Neural crest cell (in vitro differentiated cells): Measurements from ENCODE around the gene FAM151B. TPM values are rescaled to one million over a fixed set of nuclear protein-coding genes. Genes with fewer than 3 reads are reported as not detected.

ENCODE experiments used
- DNase-seq: peaks from one replicate; pipeline ENCODE4 v3.0.0; 2021; ENCODE audit warnings: low read depth, mixed read lengths, low spot score
- H3K27ac Mint-ChIP-seq: one replicate; pipeline ENCODE4 v1.8.0; 2021; ENCODE audit warnings: mild to moderate bottlenecking, mixed read lengths; ENCODE audit not compliant: unreplicated experiment
- H3K27me3 Mint-ChIP-seq: 2 replicates; pipeline ENCODE4 v1.8.0; 2021; ENCODE audit warnings: low read depth, mild to moderate bottlenecking, mixed read lengths
- H3K36me3 Mint-ChIP-seq: 2 replicates; pipeline ENCODE4 v1.8.0; 2021; ENCODE audit warnings: low read depth, mild to moderate bottlenecking, mixed read lengths
- H3K4me1 Mint-ChIP-seq: 2 replicates; pipeline ENCODE4 v1.8.0; 2021; ENCODE audit warnings: mixed read lengths
- H3K4me3 Mint-ChIP-seq: one replicate; pipeline ENCODE4 v1.8.0; 2021; ENCODE audit warnings: mild to moderate bottlenecking, mixed read lengths
- H3K9me3 Mint-ChIP-seq: 2 replicates; pipeline ENCODE4 v1.8.0; 2021; ENCODE audit warnings: mixed read lengths
- total RNA-seq: library from RNA; stranded (reverse); gene quantifications from 2 replicates; pipeline ENCODE4 v1.2.1, GENCODE V29; 2021
- TF ChIP-seq, protein P1 (sequence below): fragments of 200-600 bp; sonication (generic); conservative IDR thresholded peaks from 2 replicates; pipeline ENCODE4 v1.5.0; 2021; ENCODE audit warnings: antibody characterized with exemption, mild to moderate bottlenecking

FAM151B gene
- total RNA-seq, 1 donor from 2014 or later, result 2.0 TPM

DNA sequence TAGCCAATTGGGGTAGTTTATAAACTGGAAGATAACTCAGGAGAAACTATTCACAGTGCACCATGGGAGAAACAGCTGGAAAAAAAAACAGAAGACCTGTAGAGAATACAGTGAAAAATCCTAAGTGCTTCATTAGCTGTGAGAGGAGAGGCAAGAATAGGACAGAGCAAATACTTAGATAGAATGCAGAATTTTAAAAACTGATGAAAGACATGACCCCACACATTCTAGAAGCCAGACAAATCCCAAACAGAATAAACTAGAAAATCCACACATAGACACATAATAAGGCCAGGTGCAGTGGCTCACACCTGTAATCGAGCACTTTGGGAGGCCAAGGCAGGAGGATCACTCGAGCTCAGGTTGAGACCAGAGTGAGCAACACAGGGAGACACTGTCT is 7.5 kb upstream of the FAM151B start:
- TF ChIP-seq, protein P1, sequence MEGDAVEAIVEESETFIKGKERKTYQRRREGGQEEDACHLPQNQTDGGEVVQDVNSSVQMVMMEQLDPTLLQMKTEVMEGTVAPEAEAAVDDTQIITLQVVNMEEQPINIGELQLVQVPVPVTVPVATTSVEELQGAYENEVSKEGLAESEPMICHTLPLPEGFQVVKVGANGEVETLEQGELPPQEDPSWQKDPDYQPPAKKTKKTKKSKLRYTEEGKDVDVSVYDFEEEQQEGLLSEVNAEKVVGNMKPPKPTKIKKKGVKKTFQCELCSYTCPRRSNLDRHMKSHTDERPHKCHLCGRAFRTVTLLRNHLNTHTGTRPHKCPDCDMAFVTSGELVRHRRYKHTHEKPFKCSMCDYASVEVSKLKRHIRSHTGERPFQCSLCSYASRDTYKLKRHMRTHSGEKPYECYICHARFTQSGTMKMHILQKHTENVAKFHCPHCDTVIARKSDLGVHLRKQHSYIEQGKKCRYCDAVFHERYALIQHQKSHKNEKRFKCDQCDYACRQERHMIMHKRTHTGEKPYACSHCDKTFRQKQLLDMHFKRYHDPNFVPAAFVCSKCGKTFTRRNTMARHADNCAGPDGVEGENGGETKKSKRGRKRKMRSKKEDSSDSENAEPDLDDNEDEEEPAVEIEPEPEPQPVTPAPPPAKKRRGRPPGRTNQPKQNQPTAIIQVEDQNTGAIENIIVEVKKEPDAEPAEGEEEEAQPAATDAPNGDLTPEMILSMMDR, result no peak
- Mint-ChIP-seq H3K27ac (no peak overlapping the region), H3K36me3 (peaks cover 33% of the 10 kb centered on the region)

DNA sequence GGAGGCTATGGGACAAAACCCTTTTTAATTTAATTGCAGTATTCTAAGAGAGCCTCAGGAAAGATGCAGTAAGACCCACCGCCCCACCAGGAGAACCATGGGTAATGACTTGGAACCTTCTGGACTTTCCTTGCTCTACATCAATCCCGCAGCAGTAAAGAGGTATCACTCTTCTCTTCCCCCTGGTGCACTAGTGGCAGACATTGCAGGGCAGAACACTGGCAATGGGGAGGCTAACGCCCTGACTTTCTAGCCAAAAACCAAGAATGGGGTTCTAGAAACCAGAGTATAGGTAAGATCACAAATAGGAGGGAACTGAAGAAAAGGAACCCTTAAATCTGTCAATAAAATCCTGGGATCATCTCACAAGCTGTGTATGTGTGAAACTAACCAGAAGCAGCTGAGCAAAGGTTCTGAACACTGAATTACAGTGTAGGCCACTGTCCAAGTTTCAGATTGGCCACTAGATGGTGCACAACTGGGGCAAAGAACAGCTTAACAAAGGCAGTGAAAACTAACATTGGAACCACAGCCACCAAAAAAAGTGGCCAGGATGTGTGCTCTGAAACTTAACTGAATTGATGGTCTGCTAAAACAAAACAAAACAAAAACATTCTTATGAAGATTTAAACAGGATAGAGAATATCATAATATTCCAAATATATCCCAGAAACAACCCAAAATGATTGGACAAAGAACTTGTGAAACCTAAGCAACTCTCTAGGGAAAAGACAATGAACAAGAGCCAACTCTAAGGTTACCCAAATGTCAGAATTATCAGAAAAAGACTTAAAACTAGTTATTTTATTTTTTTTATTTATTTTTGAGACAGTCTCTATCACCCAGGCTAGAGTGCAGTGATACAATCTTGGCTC is 6.6 kb upstream of the FAM151B start:
- TF ChIP-seq, protein P1, result peak; percentile 75
- H3K27ac Mint-ChIP-seq, result no peak overlapping the region
- H3K36me3 Mint-ChIP-seq, result peaks cover 33% of the 10 kb centered on the region
- peaks cover 6% of the 10 kb centered on the region for H3K4me1 Mint-ChIP-seq
- no peaks in the 10 kb centered on the region for H3K27me3 Mint-ChIP-seq
- H3K4me3 Mint-ChIP-seq, result peak overlapping the region; percentile 35
- H3K9me3 Mint-ChIP-seq, result peaks cover 15% of the 10 kb centered on the region
- DNase-seq, result peak; percentile 8

More for the DNA sequence above, 7.5 kb upstream of the FAM151B start:
- peaks cover 15% of the 10 kb centered on the region for H3K9me3 Mint-ChIP-seq
- H3K4me3 Mint-ChIP-seq, result no peak overlapping the region
- peaks cover 5% of the 10 kb centered on the region for H3K4me1 Mint-ChIP-seq
- no peaks in the 10 kb centered on the region for H3K27me3 Mint-ChIP-seq
- DNase-seq, result no peak

DNA sequence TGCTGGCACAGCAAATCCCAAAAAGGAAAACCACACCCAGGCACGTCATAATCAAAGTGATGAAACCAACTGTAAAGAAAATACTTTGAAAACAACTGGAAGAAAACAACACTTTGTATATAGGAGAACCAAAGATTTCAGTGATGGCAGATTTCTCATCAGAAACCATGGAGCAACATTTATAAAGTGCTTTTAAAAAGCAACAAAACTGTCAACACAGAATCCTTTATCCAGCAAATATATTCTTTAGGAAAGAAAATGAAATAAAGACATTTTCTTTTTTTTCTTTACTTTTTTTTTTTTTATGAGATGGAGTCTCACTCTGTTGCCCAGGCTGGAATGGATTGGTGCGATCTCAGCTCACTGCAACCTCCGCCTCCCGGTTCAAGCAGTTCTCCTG is 5.3 kb upstream of the FAM151B start:
- Mint-ChIP-seq H3K9me3 (peaks cover 15% of the 10 kb centered on the region), H3K36me3 (peaks cover 33% of the 10 kb centered on the region), H3K4me1 (peaks cover 16% of the 10 kb centered on the region), H3K27me3 (peaks cover 5% of the 10 kb centered on the region), H3K4me3 (no peak overlapping the region), H3K27ac (no peak overlapping the region)
- no peak for DNase-seq
- TF ChIP-seq, protein P1, result no peak

DNA sequence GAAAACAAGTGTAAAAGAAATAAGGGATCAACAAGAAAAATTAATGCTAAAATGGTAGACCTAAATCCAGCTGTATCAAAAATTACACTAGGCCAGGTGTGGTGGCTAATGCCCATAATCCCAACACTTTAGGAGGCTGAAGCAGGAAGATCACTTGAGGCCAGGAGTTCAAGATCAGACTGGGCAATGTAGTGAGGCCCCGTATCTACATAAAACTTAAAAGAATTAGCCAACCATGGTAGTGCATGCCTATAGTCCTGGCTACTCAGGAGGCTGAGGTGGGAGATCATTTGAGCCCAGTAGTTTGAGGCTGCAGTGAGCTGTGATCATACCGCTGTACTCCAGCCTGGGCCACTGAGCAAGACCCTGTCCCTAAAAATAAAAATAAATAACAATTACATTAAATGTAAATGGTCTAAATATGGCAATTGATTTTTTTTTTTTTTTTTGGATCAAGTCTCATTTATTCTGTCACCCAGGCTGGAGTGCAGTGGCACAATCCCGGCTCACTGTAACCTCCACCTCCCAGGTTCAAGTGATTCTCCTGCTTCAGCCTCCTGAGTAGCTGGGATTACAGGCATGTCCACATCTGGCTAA is 4.2 kb upstream of the FAM151B start:
- TF ChIP-seq, protein P1, result no peak
- Mint-ChIP-seq H3K4me1 (peaks cover 23% of the 10 kb centered on the region), H3K9me3 (peaks cover 15% of the 10 kb centered on the region), H3K27ac (no peak overlapping the region), H3K4me3 (peak overlapping the region; percentile 57), H3K27me3 (peaks cover 5% of the 10 kb centered on the region), H3K36me3 (peaks cover 33% of the 10 kb centered on the region)
- no peak for DNase-seq

DNA sequence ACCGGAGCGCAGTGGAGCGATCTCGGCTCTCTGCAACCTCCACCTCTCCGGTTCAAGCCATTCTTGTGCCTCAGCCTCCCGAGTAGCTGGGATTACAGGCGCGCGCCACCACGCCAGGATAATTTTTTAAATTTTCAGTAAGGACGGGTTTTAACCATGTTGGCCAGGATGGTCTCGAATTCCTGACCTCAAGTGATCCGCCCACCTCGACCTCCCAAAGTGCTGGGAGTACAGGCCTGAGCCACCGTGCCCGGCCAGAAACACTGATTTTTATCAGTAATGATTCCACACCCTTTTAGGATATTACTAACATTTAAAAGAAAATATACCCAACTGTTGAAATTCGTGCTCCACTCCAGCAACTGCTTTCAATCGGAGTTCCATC is 464 bp upstream of the FAM151B start:
- no peak for DNase-seq
- Mint-ChIP-seq H3K4me1 (peaks cover 21% of the 10 kb centered on the region), H3K36me3 (peaks cover 16% of the 10 kb centered on the region), H3K4me3 (peak overlapping the region; percentile 92), H3K9me3 (peaks cover 7% of the 10 kb centered on the region), H3K27ac (no peak overlapping the region), H3K27me3 (peaks cover 5% of the 10 kb centered on the region)
- TF ChIP-seq, protein P1, result no peak
